GDM1 (cell line): ENCODE measurements around the gene SAMD11.
"Not testable (repeated sequence)": the region's sequence is repeated elsewhere in the genome, so short reads cannot be mapped to it uniquely, and the experiment has no call there.

Source experiments
- DNase-seq: peaks from one replicate; lab custom pipeline; 2025; lab: John Stamatoyannopoulos, UW

Gene SAMD11

DNA sequence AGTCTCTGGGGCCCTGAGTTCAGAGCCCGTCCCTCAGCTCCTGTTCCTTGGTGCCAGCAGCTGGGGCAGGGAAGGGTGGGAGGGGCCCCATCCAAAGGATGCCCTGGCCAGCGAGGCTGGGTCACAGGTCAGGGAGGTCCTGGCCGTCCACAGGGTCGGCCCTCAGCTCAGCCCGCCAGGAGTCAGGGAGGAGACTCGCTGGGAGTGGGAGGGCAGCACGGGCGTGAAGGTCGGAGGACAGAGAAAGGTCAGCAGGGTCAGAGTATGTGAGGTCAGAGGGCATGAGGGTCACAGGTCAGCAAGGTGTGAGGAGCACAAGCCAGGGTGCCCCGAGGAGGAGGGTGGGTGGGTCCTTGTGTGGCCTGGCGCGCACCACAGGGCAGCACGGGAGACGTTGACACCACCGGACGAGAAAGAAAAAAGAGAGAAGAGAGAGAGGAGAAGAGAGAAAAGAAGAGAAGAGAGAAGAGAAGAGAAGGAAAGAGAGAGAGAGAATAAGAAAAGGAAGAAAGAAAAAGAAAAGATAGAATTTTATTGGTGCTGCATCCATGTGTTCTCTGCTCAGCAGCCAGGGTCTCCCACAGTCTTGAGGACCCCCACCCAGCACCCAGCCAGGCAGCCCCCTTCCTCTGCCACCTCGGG, 51.1 kb downstream of the SAMD11 start:
- no peak for DNase-seq

DNA sequence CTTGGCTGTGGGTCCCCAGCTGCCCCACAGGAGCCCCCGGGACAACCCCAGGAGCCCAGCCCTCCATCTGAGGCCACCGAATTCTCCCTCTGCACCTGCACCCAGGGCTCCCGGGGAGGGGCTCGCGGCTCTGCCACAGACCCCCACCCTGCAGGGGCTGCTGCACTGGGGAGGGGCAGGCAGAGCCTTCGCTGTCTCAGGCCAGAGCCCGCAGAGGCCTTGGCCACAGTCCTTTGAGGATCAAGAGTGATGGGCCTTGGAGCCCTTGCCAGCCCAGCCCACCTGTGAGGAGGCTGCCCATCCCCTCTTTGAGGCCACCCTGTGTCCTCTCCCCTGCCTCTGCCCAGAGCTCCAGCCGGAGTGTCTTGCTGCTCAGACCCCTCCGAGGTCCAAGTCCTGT, 51.6 kb downstream of the SAMD11 start:
- DNase-seq: no peak

DNA sequence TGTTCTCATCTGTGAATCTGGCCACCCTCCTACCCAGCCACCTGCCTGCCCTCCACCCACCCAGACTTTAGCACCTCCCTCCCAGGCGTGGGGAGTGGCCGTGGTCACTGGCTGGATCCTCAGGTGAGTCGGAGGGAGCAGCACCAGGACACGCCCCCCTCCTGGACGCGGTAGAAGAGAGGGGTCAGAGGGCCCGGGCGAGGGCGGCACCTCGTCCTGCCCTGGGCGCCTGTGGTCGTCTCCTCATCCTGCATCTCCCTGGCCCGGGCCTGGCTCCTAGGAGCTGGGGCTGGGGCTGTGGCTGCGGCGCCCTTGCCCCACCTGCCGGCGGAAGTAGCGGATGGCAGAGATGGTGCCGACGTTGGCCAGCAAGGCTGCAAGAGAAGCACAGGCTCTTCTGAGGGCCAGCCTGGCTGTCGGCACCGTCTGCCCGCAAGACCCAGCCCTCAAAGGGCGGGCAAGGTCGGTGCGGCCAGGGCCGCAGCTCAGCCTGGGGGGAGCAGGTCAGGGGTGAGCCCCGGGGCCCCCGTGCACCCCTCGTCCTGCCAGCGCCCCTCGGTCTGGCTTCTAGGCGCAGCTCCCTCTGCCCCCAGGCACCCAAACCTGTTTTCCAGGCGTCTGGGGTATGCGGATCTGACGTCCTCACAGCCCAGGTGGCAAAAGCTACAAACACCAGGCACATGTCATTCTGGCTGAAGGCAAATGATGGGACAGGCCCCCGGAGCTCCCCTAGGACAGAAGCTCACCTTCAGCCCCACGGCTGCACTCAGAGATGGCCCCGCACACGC, 52.4 kb downstream of the SAMD11 start:
- DNase-seq: peak; percentile 41

DNA sequence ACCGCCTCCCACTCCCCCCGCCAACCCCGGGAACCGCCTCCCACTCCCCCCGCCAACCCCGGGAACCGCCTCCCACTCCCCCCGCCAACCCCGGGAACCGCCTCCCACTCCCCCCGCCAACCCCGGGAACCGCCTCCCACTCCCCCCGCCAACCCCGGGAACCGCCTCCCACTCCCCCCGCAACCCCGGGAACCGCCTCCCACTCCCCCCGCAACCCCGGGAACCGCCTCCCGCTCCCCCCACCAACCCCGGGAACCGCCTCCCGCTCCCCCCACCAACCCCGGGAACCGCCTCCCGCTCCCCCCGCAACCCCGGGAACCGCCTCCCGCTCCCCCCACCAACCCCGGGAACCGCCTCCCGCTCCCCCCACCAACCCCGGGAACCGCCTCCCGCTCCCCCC, 53.1 kb downstream of the SAMD11 start:
- not testable (repeated sequence) for DNase-seq

DNA sequence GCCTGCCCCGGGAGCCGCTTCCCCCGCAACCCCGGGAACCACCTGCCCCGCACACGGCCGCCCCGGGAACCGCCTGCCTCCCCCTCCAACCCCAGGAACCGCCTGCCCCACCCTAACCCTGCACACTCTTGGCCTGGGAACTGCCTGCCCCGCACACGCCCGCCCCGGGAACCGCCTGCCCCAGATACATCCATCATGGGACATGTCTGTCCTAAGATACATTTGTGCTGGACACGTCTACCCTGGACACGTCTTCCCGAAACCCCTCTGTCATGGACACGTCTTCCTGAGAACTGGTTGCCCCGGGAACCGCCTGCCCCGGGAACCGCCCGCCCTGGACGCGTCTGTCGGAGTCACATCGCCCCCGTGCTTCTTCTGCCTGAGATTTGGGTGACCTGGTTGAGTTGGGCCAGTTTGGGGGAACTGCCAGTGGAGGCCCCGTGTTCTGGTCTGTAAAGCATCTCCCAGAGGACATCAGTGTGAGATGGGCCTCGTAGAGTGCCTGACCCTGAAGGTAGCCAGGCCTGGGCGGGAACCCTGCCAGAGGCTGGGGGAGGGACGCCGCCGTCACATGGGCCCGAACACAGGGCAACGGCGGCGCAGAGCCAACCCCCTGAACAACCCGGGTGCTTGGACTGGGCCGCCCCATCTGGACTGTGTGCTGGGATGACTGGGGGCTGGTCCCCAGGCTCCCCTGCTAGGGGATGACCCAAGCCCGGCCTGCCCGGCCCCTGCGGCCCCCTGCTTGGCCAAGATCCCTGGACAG, 54.5 kb downstream of the SAMD11 start:
- DNase-seq: no peak

DNA sequence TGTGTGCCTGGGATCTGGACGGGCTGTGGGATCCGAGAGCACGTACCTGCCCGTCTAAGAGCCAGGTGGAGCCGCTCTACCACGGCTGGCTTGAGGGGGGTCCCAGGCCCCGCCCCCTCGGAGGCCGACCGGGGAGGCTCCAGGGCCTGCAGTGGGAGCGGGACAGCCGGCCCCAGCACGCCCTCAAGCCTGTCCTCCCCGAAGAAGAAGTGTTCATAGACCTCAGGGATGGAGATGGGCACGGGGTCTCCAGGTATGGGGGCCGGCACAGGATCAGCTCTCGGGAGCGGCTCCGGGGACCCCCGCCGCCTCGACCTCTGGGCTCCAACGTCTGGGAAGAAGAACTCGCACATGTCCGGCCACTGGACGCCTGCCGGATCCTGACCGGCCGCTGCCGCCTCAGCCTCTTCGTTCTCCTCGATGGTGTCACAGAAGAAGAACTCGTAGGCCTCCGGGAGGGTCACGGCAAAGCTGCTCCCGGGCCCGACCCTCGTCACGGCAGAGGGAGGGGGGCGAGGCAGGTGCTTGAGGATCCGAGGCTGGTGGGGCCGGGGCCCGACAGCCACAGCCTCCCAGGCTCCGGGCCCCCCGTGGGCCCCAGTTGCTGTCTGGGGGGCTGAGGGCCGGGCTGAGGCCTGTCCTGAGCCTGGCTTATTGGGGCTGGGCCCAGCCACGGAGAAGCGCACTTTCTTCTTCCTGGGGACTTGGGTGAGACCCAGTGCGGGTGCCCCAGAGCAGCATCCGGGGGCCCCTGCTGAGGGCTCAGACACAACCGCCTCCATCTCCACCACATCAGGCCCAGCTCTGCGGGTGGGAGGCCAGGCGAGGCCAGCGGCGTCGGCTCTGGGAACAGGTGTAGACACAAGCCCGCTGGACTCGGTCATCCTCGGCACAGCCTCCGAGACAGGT, 55.4 kb downstream of the SAMD11 start:
- no peak for DNase-seq

DNA sequence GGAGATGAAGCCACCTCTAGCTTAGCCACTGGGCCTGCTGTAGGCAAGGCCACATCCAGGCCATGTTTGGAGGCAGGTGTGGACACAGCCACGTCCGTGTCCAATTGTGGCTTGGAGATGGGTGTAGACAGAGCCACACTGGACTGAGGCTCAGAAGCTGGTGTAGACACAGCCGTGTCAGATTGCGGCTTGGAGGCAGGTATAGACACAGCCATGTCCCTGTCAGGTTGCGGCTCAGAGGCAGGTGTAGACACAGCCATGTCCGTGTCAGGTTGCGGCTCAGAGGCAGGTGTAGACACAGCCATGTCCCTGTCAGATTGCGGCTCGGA, 56.0 kb downstream of the SAMD11 start:
- DNase-seq: no peak

DNA sequence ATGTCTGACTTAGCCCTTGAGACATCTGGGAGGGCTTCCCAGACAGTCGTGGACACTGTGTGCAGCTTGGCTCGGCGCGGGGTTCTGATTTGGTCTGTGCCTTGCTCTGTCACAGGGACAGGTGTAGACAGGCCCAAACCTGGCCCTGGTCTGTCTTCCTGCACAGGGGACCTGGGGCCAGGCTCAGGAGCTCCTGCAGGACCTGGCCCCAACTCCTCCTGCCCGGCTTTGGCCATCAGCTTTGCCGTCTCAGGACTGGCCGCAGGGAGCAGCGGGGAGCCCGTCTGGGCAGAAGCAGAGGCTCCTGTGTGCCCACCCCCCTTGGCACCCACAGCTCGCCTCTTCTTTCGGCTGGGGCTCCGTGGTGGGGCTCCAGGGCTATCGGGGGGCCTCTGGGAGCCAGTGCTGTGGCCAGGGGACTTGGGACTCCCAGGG, 56.4 kb downstream of the SAMD11 start:
- no peak for DNase-seq

DNA sequence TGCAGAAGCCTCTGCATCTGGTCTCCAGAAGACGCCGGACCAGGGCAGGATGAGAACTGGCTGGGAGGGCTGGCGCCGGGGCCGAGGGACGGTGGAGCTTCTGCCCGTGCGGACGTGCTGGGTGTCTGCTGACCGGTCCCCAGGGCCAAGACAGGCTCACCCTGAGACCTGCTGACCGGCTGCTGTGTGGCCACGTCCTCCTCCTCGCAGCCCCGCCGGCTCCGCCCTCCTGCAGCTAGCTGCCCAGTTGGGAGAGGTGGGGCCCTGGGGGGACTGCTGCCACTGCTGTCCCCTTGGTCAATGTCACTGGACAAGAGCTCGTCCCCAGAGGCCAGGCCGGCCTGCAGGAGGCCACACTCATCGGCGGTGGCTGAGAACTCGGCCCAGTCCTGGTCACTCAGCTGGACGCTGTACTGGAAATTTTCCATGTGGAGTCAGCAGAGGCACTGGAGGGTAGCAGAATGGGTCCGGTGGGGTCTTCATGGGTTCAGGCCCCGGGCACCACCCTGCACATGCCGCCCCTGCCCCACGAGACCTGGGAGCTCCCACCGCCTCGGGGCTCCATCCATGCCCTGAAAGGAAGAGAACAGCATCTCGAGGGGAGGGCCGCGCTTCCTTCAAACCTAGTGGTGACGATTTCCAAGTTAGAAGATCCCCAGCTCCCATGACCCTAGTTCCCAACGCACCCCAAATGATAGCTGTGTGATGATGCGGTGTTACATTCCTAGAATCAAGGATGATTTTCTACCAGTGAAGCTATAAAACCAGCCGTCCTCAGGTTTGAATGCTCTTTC, 57.1 kb downstream of the SAMD11 start:
- no peak for DNase-seq

DNA sequence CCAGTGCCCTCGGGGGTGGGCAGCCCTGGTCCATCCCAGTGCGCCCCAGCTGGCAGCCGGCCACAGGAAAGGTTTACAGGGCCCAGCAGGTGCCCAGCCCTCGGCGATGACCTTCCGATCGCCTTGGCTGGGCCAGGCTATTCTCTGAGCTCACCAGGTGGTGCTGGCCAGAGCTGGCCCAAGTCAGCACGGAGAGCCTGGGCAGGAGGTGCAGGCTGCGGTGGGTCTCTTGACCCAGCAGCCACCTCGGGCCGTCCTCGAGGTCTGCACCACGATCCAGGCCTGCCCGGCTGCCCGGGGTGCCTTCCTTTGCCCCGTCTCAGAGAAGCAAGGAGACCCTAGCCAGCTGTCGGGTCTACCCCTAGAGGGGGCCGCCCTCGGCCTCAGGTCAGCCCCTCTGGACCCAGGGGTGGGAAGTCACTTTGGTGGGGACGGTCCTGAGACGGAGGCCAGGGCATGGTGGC, 57.8 kb downstream of the SAMD11 start:
- DNase-seq: no peak

DNA sequence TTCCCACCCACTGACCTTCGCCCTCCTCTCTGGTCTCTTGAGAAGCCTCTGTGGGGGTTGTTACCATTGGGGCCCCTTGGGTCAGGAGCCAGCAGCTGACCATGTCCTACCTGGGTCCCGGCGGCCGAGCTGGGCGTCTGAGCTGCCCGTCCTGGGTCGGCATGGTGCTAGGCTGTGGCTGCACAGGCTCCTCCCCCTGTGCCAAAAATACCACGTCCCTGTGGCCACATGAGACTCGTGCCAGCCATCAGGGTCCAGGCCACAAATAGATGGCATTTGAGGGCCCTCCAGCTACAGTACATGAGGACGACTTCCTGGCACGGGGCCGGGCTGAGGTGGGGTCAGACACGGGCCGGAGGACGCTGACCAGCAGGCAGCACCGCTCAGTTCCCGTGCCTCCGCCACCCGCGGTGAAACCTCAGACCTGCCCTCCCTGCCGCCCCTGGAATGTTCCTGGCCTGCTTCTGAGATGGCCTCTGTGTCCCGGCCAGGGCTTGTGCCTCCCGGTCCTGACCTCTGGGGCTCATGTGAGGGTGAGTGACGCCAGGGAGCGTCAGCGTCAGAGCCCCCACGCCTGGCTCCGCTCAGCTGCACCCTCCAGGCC, 58.3 kb downstream of the SAMD11 start, which contains the start of gene PERM1:
Gene PERM1 (minus strand): TSS at position 139 of the 604 bp plus-strand sequence. CDS start 1,064 bp downstream, outside the sequence.
- DNase-seq: no peak

DNA sequence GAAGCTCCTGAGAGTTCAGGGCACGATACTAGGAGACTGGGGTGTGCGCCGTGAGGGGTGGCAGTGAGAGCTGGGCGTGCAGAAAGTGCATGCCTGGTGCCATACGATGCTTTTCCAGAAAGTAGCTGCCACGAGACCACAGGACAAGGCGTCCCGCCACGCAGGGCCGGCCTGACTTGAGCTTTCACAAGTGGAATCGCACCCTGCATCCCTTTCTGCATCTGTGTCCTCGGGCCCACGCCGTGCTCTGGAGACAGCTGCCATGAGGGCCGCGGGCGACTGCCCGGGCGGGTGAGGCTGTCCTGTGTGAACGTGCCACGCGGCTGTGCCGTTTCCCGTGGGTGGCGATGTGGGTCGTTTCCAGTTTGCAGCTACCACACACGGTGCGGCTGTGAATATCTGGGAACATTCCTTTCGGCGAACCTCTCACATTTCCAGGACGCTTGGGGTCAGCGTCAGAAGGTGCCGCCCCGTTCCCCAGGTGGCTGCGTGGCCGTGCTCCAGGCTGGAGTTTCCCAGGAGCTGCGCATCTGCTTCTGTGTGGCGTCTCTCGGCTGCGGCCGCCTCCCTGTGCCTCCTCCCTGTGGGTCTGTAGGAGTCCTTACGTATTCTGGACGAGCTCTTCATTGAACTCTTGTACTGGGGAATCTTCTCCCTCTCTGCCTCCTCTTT, 59.2 kb downstream of the SAMD11 start:
- DNase-seq: no peak

DNA sequence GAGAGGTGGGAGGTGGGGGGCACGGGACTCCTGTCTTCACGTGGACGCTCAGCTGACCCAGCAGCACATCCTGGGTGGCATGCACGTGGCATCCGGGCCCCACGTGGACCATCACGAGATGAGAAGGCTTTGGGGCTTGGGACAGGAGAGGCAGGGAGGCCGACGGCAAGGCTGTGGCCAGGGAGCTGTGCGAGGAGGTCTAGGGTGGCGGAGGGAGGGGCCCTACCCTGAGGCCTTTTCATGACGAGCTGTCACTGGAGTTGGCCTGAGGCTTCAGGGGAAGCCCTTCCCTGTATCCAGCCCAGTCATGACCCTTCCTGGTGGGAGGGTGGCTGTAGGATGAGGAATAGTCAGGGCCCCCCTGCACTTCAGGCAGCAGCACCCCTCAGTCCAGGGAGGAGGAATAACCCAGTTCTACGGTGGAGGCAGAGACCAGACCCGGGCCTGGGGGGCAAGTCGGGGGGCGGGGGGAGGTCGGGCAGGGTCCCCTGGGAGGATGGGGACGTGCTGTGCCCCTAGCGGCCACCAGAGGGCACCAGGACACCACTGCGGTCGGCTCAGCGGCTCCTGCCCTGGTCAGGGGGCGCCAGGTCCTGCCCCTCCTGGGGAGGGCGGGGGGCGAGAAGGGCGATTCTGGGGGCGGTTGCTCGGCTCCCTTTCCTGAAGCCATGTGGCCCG, 60.2 kb downstream of the SAMD11 start:
- DNase-seq: no peak

DNA sequence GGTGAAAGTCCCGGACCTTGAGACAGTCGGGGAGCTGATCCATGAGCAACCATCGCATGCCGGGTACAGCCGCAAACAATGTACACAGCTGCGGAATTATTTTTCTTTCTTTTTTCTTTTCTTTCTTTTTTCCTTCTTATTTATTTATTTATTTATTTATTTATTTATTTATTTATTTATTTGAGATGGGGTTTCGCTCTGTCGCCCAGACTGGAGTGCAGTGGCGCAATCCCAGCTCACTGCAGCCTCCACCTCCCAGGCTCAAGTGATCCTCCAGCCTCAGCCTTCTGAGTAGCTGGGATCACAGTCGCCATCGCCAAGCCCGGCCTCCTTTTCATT, 60.7 kb downstream of the SAMD11 start:
- DNase-seq: no peak

DNA sequence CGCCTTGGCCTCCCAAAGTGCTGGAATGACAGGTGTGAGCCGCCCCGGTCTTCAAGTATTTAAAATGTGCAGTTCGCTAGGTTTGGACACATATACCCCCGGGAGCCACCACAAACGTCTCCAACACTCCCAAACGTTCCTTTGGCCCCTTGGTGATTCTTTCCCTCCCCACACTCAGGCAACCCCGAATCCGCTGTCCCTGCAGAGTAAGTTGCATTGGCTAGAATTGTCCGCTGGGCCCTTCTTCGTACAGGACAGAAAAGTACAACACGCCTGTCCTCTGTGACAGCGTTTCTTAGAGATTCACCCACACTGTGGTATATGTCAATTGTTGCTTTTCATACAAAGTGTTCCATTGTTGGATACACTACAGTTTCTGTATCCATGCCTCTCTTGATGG, 61.4 kb downstream of the SAMD11 start:
- no peak for DNase-seq

DNA sequence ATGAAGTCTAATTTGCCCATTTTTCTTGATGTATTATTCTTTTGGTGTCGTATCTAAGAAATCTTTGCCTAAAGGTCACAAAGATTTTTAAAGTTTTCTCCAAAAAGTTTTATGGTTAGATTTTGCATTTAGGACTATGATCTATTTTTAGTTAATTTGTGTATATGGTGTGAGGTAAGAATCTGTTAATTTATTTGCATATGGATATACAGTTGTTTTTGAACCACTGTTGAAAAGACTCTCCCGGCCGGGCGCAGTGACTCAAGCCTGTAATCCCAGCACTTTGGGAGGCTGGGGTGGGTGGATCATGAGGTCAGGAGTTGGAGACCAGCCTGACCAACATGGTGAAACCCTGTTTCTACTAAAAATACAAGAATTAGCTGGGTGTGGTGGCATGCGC, 64.3 kb downstream of the SAMD11 start:
- not testable (repeated sequence) for DNase-seq

DNA sequence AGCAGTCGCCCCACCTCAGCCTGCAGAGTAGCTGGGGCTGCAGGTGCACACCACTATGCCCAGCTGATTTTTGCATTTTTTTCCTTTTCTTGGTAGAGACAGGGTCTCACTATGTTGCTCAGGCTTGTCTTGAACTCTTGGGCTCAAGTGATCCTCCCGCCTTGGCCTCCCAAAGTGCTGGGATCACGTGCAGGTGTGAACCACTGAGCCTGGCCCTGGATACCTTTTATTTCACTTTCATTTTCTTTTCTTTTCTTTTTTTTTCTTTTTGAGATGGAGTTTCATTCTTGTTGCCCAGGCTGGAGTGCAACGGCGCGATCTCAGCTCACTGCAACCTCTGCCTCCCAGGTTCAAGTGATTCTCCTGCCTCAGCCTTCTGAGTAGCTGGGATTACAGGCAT, 67.6 kb downstream of the SAMD11 start:
- not testable (repeated sequence) for DNase-seq

DNA sequence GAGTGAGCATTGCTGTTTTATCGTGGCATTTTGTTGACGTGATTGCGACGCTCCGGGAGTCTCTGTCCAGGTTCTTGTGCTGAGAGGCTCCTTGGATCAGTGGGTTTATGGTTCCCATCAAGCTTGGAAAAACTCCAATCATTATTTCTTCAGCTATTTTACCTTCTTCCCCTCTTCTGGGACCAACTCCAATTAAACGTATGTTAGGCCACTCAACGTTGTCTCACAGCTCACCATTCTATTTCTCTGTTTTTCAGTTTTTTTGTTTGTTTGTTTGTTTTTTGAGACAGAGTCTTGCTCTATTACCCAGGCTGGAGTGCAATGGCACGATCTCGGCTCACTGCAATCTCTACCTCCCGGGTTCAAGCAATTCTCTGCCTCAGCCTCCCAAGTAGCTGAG, 68.2 kb downstream of the SAMD11 start:
- DNase-seq: no peak

DNA sequence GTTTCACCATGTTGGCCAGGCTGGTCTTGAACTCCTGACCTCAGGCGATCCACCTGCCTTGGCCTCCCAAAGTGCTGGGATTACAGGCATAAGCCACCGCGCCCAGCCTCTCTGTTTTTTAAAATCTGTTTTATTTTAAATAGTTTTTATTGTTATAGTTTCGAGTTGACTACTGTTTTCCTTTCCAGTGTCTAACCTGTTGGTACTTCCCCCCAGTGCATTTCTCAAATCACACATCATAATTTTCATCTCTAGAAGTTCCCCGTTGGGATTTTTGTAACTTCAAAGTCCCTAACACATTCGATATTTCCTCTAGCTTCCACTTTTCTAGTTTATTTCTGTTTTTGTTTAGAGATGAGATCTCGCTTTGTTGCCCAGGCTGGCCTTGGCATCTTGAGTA, 68.6 kb downstream of the SAMD11 start:
- no peak for DNase-seq
